C4-2B (cell line): ENCODE measurements around the gene PKN3.
"Not testable (repeated sequence)": the region's sequence is repeated elsewhere in the genome, so short reads cannot be mapped to it uniquely, and the experiment has no call there.

Experiments used
- H3K27ac ChIP-seq: fragments of 450-650 bp; 2 replicates; pipeline ENCODE4 v1.5.1; 2017
- CTCF ChIP-seq: fragments of 450-650 bp; conservative IDR thresholded peaks from 2 replicates; pipeline ENCODE4 v1.5.1; 2017; ENCODE audit warnings: mild to moderate bottlenecking
- ZFX ChIP-seq: fragments of 450-650 bp; IDR thresholded peaks from 2 replicates; pipeline ENCODE4 v1.6.1; 2017

PKN3 gene

GRCh38 chr9:128702445-128702948, at the start of gene PKN3:
TSS of gene PKN3 (plus strand) at chr9:128702503. CDS start at chr9:128702916, 413 bp downstream.
- TF ChIP-seq ZFX (peak; percentile 45; the same call in 1 of the 2 replicates), CTCF (peak; percentile 99)
- peak within 1 kb of the TSS; percentile 70 for H3K27ac ChIP-seq

GRCh38 chr9:128653908-128654307, 48.4 kb upstream of the PKN3 start:
- no peak overlapping the region for H3K27ac ChIP-seq
- TF ChIP-seq CTCF, result no peak
- no peak for TF ChIP-seq ZFX

- TF ChIP-seq CTCF, result no peak
- TF ChIP-seq ZFX, result no peak
- H3K27ac ChIP-seq, result no peak overlapping the region
These were observed 47.8 kb upstream of the PKN3 start for GRCh38 chr9:128654481-128654880.

GRCh38 chr9:128656416-128657343, 45.6 kb upstream of the PKN3 start, which contains the start of gene DYNC2I2:
TSS of gene DYNC2I2 (minus strand) at chr9:128656847. CDS start at chr9:128656726, 121 bp downstream.
- H3K27ac ChIP-seq, result peak within 1 kb of the TSS; percentile 93
- TF ChIP-seq ZFX, result peak; percentile 52; the same call in 1 of the 2 replicates
- no peak for TF ChIP-seq CTCF

- H3K27ac ChIP-seq, result peak overlapping the region; percentile 93
- TF ChIP-seq ZFX (no peak), CTCF (no peak)
These were observed 45.0 kb upstream of the PKN3 start for GRCh38 chr9:128657344-128657704.

GRCh38 chr9:128657796-128658195, 44.5 kb upstream of the PKN3 start:
- H3K27ac ChIP-seq, result peak overlapping the region; percentile 93
- TF ChIP-seq ZFX (no peak), CTCF (no peak)

- not testable (repeated sequence) for H3K27ac ChIP-seq
These were observed 35.8 kb upstream of the PKN3 start for GRCh38 chr9:128666481-128666941.

GRCh38 chr9:128669786-128670185, 32.5 kb upstream of the PKN3 start:
- TF ChIP-seq CTCF (no peak), ZFX (no peak)
- no peak overlapping the region for H3K27ac ChIP-seq
